Measurements from ENCODE around the gene GALNT9. TPM values are rescaled to one million over a fixed set of nuclear protein-coding genes. Genes with fewer than 3 reads are reported as not detected.
"Not testable (repeated sequence)": the region's sequence is repeated elsewhere in the genome, so short reads cannot be mapped to it uniquely, and the experiment has no call there.

Gene GALNT9
- total RNA-seq, 1 donor from 2014 or later, result not detected

DNA sequence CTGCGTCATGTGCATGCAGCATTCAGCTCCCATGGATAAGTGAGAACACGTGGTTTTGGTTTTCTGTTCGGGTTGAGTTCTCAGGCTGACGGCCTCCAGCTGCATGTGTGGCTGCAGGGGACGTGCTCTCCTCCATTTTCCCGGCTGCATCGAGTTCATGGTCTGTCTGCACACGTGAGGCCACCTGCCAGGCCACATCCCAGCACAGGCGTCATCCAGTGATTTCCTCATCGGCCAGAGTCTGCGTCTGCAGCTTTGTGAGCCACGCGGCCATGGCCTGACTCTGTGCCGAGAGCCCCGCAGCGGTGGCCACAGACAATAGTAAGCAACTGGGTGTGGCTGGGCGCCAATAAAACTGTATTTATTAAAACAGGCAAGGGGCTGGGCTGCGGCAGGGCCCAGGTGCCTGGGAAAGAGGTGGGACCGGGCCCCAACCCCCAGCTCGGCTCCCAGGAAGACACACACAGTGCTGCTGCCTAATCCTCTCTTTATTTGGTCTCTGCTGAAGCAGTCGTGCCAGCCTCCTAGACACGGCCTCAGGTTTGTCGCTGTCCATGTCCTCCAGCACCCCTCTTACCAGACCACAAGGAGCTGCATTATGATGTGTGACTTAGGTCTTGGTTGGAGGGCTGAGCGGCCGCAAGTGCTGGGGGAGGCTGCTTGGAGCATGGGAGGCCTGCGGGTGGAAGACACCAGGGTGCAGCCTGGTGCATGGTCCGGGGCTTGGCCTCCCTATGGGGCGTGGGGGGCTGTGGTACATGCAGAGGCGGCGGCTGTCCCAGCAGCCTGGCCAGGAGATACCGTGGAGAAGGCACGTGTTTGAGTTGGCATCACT, 133.1 kb downstream of the GALNT9 start:
- H3K27me3 ChIP-seq (ENCODE audit: low read depth), result peaks cover 78% of the 10 kb centered on the region
- H3K27ac ChIP-seq (replicated peaks), result no peak overlapping the region
- DNase-seq, result no peak
- intact Hi-C loops (cut with micrococcal nuclease), result no loop called here
- H3K4me1 ChIP-seq, result no peaks in the 10 kb centered on the region
- TF ChIP-seq, protein P1, sequence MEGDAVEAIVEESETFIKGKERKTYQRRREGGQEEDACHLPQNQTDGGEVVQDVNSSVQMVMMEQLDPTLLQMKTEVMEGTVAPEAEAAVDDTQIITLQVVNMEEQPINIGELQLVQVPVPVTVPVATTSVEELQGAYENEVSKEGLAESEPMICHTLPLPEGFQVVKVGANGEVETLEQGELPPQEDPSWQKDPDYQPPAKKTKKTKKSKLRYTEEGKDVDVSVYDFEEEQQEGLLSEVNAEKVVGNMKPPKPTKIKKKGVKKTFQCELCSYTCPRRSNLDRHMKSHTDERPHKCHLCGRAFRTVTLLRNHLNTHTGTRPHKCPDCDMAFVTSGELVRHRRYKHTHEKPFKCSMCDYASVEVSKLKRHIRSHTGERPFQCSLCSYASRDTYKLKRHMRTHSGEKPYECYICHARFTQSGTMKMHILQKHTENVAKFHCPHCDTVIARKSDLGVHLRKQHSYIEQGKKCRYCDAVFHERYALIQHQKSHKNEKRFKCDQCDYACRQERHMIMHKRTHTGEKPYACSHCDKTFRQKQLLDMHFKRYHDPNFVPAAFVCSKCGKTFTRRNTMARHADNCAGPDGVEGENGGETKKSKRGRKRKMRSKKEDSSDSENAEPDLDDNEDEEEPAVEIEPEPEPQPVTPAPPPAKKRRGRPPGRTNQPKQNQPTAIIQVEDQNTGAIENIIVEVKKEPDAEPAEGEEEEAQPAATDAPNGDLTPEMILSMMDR (IDR thresholded peaks at IDR 0.05; ENCODE audit: borderline replicate concordance), result no peak
- peaks cover 10% of the 10 kb centered on the region for H3K9me3 ChIP-seq (replicated peaks)
- H3K4me3 ChIP-seq, result no peak overlapping the region
- H3K36me3 ChIP-seq, result no peaks in the 10 kb centered on the region

DNA sequence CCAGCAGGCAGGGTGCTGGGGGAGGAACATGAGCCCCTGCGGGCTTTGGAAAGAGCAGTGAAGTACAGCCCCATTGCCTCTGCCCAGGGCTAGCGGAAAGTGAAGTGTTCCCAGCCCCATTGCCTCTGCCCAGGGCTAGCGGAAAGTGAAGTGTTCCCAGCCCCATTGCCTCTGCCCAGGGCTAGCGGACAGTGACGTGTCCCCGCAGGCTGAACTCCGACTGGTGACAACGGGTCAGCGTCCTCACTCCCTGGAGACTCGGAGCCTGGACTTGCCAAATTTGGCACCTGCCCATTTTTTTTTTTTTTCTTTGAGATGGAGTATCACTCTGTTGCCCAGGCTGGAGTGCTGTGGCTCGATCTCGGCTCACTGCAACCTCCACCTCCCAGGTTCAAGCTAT, 134.1 kb downstream of the GALNT9 start:
- DNase-seq; H3K36me3 ChIP-seq; H3K4me1 ChIP-seq; H3K4me3 ChIP-seq; H3K27ac ChIP-seq (replicated peaks); intact Hi-C loops (cut with micrococcal nuclease): not testable (repeated sequence)
- peaks cover 75% of the 10 kb centered on the region for H3K27me3 ChIP-seq (ENCODE audit: low read depth)
- H3K9me3 ChIP-seq (replicated peaks), result peaks cover 10% of the 10 kb centered on the region

DNA sequence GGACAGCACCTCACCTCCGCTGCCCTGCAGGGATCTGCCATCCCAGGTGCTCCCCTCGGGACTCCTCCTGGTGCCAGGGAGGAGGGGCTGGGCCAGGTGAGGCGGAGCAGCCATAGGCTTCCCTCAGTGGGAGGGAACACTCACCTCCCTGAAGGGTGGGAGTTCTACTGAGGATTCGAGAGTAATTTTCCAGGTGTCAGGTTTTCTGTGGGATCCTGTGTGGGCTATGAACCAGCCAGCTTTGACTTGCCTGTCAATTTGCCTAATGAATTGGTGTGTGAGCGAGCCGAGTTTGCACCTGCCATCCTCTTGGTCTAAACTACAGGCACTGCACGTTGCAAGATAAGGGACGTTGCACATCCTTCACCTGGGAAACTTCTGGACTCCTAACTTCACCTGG, 134.8 kb downstream of the GALNT9 start:
- peaks cover 12% of the 10 kb centered on the region for H3K4me1 ChIP-seq
- intact Hi-C loops (cut with micrococcal nuclease), result no loop called here
- no peak for DNase-seq
- no peak overlapping the region for H3K27ac ChIP-seq (replicated peaks)
- peaks cover 10% of the 10 kb centered on the region for H3K9me3 ChIP-seq (replicated peaks)
- H3K4me3 ChIP-seq, result no peak overlapping the region
- peaks cover 70% of the 10 kb centered on the region for H3K27me3 ChIP-seq (ENCODE audit: low read depth)
- TF ChIP-seq, protein P1 (IDR thresholded peaks at IDR 0.05; ENCODE audit: borderline replicate concordance), result no peak
- H3K36me3 ChIP-seq, result no peaks in the 10 kb centered on the region

DNA sequence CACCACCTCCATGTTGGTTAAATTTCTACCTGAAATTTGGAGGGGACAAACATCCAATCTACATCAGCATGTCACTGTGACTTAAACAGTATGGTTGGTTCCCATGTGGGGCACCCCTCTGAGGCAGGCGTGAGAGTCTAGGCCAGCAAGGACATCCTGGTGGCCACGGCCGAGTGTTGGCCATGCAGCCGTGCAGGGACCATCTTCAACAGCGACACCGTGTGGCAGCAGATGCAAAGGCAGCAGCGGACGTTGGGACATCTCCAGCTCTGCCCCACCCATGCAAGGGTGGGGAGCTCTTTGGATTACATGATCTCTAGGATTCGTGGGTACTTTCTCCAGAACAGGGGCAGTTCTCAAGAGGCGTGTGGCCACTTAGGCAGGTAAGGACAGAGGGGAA, 135.3 kb downstream of the GALNT9 start:
- H3K9me3 ChIP-seq (replicated peaks), result peaks cover 10% of the 10 kb centered on the region
- peaks cover 17% of the 10 kb centered on the region for H3K4me1 ChIP-seq
- intact Hi-C loops (cut with micrococcal nuclease), result no loop called here
- TF ChIP-seq, protein P1 (IDR thresholded peaks at IDR 0.05; ENCODE audit: borderline replicate concordance), result no peak
- H3K27me3 ChIP-seq (ENCODE audit: low read depth), result peaks cover 65% of the 10 kb centered on the region
- DNase-seq, result no peak
- H3K27ac ChIP-seq (replicated peaks), result no peak overlapping the region
- H3K36me3 ChIP-seq, result no peaks in the 10 kb centered on the region
- no peak overlapping the region for H3K4me3 ChIP-seq

DNA sequence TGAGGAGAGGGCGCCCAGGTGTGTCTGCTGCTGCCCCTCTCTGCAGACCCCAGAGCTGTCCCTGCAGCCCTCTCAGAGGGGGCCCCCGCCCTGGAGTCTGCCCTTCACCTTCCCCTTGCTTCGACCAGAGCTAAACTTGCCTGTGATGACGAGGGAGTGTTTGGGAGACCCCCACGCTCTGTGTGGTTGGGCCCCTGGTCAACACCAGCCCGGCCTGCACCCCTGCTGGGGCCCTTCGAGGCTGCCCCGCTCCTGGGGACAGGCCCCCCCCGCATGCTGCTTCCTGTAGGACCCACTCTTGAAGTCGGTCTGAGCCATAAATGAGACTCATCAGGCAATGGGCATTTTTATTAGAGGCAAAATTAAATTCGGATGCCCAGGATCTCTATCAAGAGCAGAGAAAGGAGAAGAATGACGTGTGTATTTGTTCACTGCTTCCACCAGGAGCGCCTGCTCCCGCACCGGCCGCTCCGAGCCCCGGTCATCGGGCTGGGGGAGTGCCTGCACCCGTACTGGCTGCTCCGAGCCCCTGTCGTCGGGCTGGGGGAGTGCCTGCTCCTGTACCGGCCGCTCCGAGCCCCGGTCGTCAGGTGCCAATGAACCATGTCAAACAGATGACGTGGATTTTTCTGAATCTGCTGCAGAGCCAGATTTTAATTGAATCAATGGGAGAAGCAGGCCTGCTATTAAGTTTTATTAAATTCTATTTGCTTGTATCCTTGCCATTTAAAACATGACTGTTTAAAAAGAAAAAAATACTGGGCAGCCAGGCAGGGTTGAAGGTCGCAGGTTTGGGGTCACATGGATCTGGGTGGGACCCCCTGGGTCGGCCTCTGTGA, 137.5 kb downstream of the GALNT9 start:
- H3K27me3 ChIP-seq (ENCODE audit: low read depth), result peaks cover 69% of the 10 kb centered on the region
- H3K27ac ChIP-seq (replicated peaks), result no peak overlapping the region
- peaks cover 20% of the 10 kb centered on the region for H3K4me1 ChIP-seq
- TF ChIP-seq, protein P1 (IDR thresholded peaks at IDR 0.05; ENCODE audit: borderline replicate concordance), result no peak
- H3K9me3 ChIP-seq (replicated peaks), result peaks cover 17% of the 10 kb centered on the region
- intact Hi-C loops (cut with micrococcal nuclease), result no loop called here
- no peak overlapping the region for H3K4me3 ChIP-seq
- DNase-seq, result no peak
- H3K36me3 ChIP-seq, result no peaks in the 10 kb centered on the region

Measured in left ventricle myocardium inferior (tissue), 1 donor.